Endothelial cell of hepatic sinusoid (primary cell): ENCODE measurements around the gene FBLN2.
"Not testable (repeated sequence)": the region's sequence is repeated elsewhere in the genome, so short reads cannot be mapped to it uniquely, and the experiment has no call there.

Experiments
- in situ Hi-C: cut with HindIII; loops from 2 replicates; pipeline ENCODE4 v1.10.0; 2017; ENCODE audit warnings: low sequenced_read_pairs

FBLN2 gene

GRCh38 chr3:13513051-13513912 lies 35.6 kb upstream of the FBLN2 start:
- in situ Hi-C loops = no loop called here

- in situ Hi-C loops = no loop called here
These were observed 34.9 kb upstream of the FBLN2 start for GRCh38 chr3:13513913-13514517.

DNA sequence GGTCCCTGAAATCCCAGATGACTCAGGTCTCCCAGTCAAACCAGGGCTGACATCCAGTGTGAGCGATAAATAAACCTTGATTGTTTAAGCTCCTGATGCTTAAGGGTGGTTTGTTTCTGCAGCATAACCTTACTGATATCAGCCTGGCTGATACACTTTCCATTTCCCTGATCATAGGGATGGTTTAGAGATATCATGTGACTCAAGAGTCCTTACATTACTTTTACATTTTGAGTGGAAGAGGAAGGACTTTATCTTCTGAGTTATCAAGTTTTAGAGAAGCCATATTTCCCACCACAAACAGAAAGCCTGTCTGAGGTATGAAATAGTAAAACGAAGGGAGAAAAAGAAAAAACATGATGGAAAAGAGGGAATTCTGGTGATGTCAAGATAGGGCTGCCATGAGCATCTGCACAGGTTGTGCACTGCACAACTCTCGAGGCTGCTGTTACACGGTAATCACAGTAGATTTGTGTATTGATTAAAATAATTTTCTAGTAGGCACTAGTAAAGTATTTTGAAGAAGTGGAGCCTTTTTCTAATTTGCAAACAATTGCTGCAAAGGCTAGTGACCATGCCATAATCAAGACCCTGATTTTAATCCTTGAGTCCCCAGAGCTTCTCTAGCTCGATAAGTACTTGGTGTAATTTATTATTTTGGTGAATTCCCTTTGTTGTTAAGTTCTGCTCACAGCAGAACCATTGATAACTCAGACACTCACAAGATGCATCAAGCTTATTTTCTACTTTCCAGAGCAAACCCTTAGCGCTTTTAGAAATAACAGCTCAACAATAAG lies 34.1 kb upstream of the FBLN2 start:
- in situ Hi-C loops = loop anchor here (5.0 kb wide), 2 partner anchors 87 to 127 kb away; no protein-coding TSS in a partner anchor

- in situ Hi-C loops = loop anchor here (5.0 kb wide), 2 partner anchors 86 to 126 kb away; no protein-coding TSS in a partner anchor
These were observed 32.9 kb upstream of the FBLN2 start for GRCh38 chr3:13515786-13516759.

DNA sequence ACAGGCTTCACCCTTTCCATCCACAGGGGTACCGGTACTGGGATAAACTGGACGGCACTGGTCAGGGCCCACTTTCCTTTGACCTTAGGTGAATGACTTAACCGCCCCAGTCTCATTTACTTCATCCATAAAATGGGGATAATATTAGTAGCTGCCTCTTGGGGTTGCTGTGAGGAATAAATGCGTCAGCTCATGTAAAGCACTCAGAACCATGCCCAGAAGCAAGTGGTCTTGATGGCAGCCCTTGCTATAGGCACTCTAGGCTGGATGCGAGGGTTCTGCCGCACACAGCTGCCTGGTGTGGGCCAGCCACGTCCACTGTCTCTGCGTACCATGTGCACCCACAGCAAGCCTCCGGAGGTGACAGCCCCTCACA lies 32.2 kb upstream of the FBLN2 start:
- in situ Hi-C loops = loop anchor here (5.0 kb wide), 2 partner anchors 86 to 126 kb away; no protein-coding TSS in a partner anchor

GRCh38 chr3:13517253-13517977 lies 31.5 kb upstream of the FBLN2 start:
- in situ Hi-C loops = loop anchor here (5.0 kb wide), 2 partner anchors 85 to 125 kb away; no protein-coding TSS in a partner anchor

DNA sequence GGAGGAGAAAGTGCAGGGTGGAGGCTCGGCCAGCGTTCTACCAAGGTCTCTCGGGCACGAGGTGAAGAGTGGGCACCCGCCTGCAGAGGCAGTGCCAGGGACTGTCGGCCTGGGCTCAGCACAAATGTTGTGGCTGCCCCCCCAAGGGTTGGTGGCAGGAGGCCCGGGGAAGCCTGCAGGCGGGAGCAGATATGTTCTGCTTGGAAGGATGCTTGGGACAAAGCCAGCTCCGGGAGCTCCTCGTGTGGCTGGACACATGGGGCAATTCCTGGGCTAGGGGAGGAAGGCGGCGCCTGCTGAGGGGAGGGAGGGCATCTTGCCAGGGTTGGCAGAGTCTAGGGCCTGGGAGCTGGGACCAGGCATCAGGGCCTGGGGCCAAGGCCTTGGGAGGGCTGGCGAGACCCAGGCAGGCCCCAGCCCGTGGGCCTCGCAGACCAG lies 30.4 kb upstream of the FBLN2 start:
- in situ Hi-C loops = loop anchor here (5.0 kb wide), 2 partner anchors 84 to 124 kb away; no protein-coding TSS in a partner anchor

- in situ Hi-C loops = loop anchor here (5.0 kb wide), 2 partner anchors 83 to 123 kb away; no protein-coding TSS in a partner anchor
These were observed 29.7 kb upstream of the FBLN2 start for GRCh38 chr3:13519006-13519791.

DNA sequence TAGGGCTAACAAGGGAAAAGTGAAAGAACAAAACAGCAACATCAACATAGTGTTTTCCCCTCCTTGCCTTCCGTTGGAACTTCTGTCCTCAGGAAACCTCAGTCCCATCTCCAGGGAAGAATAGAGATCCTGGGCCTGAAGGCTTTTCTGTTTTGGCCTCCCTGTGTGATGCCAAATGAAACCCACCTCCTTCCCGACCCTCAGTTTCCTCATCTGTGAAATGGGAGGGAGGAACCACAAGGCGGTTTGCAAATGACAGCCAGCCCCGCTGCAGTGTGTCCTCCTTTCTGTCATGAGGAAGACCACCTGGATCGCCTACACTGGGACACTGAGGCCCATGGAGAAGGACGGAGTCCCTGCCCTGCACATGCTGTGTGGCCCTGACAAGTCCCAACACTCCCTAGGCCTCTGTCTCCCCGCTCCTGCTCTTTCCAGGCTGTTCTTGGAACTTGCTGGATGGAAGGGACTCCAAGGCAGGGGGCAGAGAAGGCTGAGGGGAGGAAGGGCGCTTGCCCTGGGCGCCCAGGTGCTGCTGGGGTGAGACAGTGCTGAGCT lies 28.5 kb upstream of the FBLN2 start:
- in situ Hi-C loops = no loop called here

- in situ Hi-C loops = no loop called here
These were observed 27.6 kb upstream of the FBLN2 start for GRCh38 chr3:13521309-13521708.

DNA sequence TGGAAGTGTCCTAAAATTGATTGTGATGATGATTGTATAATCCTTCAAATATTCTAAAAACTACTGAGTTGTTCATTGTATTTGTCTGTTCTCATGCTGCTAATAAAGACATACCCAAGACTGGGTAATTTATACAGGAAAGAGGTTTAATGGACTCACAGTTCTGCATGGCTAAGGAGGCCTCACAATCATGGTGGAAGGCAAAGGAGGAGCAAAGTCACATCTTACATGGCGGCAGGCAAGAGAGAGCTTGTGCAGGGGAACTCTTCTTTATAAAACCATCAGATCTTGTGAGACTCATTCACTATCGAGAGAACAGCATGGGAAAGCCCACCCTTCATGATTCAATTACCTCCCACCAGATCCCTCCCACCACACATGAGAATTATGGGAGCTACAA lies 27.2 kb upstream of the FBLN2 start:
- in situ Hi-C loops = not testable (repeated sequence)

GRCh38 chr3:13522236-13522635 lies 26.7 kb upstream of the FBLN2 start:
- in situ Hi-C loops = no loop called here

DNA sequence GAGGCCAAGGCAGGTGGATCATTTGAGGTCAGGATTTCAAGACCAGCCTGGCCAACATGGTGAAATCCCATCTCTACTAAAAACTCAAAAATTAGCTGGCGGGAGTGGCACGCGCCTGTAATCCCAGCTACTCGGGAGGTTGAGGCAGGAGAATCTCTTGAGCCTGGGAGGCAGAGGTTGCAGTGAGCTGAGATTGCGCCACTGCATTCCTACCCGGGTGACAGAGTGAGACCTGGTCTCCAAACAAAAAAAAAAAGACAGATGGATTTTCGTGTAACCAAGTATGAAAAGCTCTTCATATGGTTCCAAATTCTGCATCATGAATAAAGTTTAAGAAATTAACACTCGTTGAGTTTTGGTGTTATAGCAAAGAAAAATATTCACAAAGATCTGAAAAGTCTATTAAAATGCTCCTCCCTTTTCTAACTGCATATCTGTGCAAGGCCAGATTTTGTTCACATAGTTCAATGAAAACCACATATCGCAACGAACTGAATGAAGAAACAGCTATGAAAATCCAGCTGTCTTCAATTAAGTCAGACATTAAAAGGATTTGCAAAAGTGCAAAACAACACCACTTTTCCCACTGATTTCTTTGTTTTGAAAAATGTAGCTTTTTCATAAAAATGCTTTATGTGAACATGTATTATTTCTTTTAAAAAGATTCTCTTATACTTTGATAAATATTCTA lies 23.8 kb upstream of the FBLN2 start:
- in situ Hi-C loops = no loop called here

DNA sequence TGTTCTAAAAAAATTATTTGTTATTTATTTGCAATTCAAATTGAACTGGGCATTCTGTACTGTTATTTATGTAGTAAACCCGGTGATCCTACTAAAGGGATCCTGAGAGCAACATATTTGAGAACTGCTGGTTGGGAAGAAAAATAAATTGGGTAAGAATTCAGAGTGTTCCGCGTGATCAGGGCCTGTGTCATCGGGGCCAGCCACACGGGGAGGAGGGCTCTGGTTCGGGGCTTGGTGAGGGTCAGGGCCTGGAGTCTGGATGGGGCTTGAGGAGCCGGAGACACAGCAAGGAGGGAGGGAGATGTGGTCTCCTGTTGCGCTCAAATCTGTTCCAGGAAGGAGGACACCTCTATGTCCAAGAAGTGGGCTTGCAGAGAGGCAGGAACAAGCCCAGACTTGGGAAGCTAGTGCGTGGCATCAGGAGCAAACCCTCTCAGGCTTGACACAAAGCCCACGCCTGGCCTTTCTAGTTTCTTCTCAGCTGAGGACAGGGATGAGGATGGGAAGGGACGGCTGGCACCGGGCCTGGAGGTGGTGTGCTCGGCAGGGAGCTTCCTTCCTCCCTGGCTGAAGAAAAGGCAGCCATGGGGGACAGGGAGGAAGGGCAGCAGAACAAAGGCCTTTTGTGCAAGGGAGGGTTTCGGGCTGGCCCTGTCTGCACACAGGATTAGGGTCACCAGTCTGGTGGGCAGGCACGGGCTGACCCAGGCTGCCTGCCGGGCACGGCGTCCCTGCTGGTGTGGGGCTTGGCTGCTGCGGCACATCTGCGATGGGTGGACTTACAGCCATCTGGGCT lies 22.9 kb upstream of the FBLN2 start:
- in situ Hi-C loops = no loop called here

DNA sequence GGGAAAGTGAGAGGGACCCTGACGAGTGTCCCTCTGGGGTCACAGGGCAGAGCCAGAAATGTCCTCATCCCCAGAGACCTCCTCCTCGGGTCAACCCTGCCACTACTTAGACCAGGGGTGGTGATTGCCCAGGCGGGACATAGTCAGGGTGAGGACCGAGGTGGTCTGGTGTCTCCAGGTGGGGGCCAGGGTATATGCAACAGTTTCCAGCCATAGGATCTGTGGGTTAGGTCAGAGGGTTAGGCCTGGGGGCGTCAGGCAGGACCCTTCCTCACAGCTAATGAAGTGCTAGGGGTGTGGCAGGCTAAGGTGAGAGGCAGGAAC lies 22.3 kb upstream of the FBLN2 start:
- in situ Hi-C loops = no loop called here

DNA sequence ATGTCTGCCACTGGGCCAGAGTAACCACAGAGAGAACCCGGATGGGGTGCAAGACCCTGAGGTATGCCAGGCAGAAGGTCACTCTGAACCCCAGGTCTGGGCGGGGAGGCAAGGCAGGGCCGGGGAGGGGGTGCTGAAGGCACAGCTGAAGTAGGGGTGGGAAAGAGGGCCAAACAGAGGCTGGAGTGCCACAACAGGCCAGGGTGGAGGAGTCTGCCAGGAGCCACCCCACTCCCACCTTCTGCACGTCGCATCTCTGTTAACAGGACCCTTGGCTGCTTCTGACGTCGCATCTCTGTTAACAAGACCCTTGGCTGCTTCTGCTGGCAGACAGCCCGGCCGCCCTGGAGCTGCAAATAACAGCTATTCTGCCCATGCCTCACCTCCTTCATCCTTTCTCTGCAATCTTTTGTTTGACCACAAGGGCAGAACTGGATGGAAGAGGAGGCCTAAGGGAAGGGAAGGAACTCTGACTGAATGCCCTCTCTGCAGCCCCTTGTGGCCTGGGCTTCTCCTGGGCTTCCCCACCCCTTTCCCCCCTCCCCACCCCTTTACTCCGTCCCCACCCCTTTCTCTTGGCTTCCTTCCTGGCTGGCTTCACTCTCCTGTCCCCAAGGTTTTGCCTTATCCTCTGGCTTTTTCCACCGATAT lies 20.6 kb upstream of the FBLN2 start:
- in situ Hi-C loops = no loop called here
